Activated T-cell treated with anti-CD3 and anti-CD28 coated beads, Interleukin-2, amount 50 U/mL, for 24 hours (primary cell): ENCODE results near the gene PRR11.
A peak's percentile ranks its signal among the peaks of the same experiment; 100 is the strongest.
"Not testable (repeated sequence)": the region's sequence is repeated elsewhere in the genome, so short reads cannot be mapped to it uniquely, and the experiment has no call there.

Experiments used
- DNase-seq: peaks from one replicate; pipeline ENCODE4 v3.0.0-alpha.2; 2020
- H3K27ac Mint-ChIP-seq: 2 replicates; pipeline ENCODE4 v1.8.0; 2020; ENCODE audit warnings: mild to moderate bottlenecking, mixed read lengths
- H3K27me3 Mint-ChIP-seq: 2 replicates; pipeline ENCODE4 v1.8.0; 2020; ENCODE audit warnings: mixed read lengths
- H3K36me3 Mint-ChIP-seq: 2 replicates; pipeline ENCODE4 v1.8.0; 2020; ENCODE audit warnings: low read depth, mixed read lengths
- H3K4me1 Mint-ChIP-seq: 2 replicates; pipeline ENCODE4 v1.8.0; 2020; ENCODE audit warnings: low read depth, mixed read lengths
- H3K4me3 Mint-ChIP-seq: 2 replicates; pipeline ENCODE4 v1.8.0; 2020; ENCODE audit warnings: mild to moderate bottlenecking, moderate library complexity, mixed read lengths
- H3K9me3 Mint-ChIP-seq: 2 replicates; pipeline ENCODE4 v1.8.0; 2020; ENCODE audit warnings: mixed read lengths

Gene PRR11

DNA sequence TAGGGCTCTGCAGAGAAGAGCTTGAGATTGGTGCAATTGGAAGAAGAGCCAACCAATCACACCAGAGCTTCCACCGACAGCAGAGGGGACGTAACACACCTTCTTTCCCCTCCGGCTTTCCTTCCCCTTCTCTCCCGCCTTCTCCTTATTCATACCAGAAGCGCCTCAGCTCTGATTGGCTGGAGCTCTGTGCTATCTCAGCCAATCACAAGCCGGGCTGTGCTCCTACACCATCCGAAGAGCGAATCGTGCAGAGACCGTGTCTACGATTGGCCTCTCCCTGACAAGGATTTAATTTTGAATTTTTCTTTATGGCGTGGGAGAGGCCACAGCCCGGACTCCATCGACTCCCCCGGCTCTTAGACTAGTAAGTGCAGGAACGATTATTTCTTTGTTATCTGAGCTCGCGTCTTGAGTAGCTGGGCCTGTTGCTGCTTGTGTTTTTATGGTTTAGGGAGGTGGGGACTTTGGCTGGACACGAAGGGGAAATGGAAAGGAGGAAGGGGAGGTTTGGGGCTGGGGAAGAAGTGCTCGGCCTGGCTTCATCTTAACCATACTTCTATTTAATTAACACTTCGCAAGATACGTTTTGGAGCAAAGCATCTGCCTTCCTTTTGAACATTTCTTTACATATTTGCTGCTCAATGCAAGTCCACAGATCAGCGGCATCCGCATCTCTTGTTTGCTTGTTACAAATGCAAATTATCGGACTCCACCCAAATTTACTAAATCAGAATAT, at the start of gene PRR11:
Gene PRR11 (plus strand): TSS at position 308 of the 739 bp plus-strand sequence. CDS start 14,007 bp downstream, outside the sequence.
- Mint-ChIP-seq H3K9me3 (no peaks in the 10 kb centered on the region), H3K36me3 (peaks cover 10% of the 10 kb centered on the region), H3K27me3 (no peaks in the 10 kb centered on the region), H3K27ac (no peak within 1 kb of the TSS), H3K4me1 (peaks cover 32% of the 10 kb centered on the region), H3K4me3 (no peak within 1 kb of the TSS)
- DNase-seq, result peak; percentile 84

DNA sequence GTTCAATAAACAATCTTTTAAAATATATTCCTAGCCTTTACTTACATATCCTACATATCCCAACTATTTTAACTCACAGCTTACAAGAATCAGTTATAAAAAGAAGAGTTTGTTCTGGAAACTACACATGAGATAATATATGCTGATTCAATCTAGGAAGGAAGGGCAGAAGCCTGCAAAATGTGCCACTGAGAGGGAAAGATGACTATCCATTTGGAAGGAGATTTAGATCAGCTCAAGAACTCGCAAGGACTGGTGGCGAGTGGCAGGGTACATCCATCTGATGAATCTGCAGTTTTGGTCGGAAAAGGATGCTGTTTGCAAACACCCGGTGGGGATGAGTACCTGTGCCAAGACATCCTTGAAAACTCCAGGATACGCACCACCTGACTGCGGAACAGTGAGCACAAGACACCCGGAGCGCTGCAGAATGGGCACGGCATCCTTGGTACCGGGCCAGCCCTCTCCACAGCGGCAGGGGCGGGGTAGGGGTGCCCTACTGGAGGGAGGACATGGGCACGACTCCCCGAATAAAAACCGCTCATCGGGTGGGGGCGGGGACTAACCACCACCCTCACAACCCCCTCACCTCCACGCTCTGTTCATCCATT, 49.6 kb upstream of the PRR11 start:
- peak overlapping the region; percentile 96 for H3K27ac Mint-ChIP-seq
- peak; percentile 78 for DNase-seq
- H3K4me1 Mint-ChIP-seq, result peaks cover 56% of the 10 kb centered on the region

DNA sequence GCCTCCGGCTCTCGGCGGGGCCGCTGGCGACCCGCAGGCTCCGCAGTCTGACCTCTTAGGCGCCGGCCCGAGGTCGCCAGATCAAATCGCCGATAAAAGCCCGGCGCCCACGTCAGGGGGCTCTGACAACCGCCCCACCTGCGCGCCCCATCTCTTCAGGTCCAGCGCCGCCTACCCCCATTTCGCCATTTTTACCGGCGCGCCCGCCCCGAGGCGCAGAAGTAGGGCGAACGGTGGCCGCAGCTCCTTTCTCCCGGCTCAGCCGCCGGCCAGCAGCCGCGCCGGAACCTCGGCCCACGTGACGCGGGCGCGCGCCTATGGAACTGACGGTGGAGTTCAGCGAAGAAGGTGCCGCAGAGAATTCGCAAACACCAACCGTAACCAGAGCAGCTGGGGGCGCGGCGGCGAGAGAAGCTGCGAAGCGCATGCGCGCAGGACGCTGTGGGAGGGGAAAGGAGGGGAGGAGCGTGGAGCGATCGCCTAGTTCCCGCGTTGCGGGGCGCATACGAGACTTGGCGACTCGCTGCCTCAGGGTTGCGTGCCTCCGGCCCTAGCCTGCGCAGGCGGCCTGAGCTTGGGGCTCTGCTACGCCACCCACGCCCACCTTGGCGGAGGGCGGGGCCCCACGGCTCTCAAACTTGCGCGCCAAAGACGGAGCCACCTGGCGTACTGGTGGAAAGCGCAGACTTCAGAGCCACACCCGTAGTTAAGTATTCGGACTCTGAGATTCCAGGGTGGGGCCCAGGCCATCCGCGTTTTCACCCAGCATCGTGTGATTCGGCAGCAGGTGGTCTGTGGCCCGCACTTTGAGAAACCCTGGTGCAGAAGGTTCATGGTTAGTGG, 48.9 kb upstream of the PRR11 start, which contains the start of gene TRIM37:
Gene TRIM37 (minus strand): TSS at position 418 of the 843 bp plus-strand sequence. CDS start 419 bp downstream, outside the sequence.
- H3K27ac Mint-ChIP-seq, result peak within 1 kb of the TSS; percentile 96
- peaks cover 72% of the 10 kb centered on the region for H3K36me3 Mint-ChIP-seq
- DNase-seq, result peak; percentile 99
- peak within 1 kb of the TSS; percentile 98 for H3K4me3 Mint-ChIP-seq
- no peaks in the 10 kb centered on the region for H3K27me3 Mint-ChIP-seq
- H3K9me3 Mint-ChIP-seq, result no peaks in the 10 kb centered on the region
- H3K4me1 Mint-ChIP-seq, result peaks cover 55% of the 10 kb centered on the region

More for the DNA sequence above, 49.6 kb upstream of the PRR11 start:
- Mint-ChIP-seq H3K27me3 (no peaks in the 10 kb centered on the region), H3K36me3 (peaks cover 70% of the 10 kb centered on the region), H3K9me3 (no peaks in the 10 kb centered on the region), H3K4me3 (peak overlapping the region; percentile 98)

DNA sequence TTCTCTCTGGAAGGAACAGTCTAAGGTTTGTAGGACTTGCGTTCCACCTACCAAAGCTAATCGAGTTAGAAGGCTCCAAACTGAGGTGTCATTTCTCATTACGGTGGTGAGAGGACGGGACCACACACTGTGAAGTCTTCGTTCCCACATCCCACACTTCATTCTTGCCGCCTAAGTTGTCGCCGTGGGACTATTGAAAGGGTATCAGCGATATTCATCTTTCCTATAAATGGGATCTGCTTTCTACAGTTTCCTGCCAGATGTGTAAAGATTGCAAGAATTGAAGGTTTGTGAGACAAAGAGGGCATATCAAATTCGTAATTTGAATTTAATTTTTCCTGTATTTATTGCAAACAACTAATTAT, 48.3 kb upstream of the PRR11 start:
- Mint-ChIP-seq H3K36me3 (peaks cover 73% of the 10 kb centered on the region), H3K27ac (peak overlapping the region; percentile 96), H3K9me3 (no peaks in the 10 kb centered on the region), H3K4me3 (peak overlapping the region; percentile 98), H3K27me3 (no peaks in the 10 kb centered on the region), H3K4me1 (peaks cover 52% of the 10 kb centered on the region)
- no peak for DNase-seq

DNA sequence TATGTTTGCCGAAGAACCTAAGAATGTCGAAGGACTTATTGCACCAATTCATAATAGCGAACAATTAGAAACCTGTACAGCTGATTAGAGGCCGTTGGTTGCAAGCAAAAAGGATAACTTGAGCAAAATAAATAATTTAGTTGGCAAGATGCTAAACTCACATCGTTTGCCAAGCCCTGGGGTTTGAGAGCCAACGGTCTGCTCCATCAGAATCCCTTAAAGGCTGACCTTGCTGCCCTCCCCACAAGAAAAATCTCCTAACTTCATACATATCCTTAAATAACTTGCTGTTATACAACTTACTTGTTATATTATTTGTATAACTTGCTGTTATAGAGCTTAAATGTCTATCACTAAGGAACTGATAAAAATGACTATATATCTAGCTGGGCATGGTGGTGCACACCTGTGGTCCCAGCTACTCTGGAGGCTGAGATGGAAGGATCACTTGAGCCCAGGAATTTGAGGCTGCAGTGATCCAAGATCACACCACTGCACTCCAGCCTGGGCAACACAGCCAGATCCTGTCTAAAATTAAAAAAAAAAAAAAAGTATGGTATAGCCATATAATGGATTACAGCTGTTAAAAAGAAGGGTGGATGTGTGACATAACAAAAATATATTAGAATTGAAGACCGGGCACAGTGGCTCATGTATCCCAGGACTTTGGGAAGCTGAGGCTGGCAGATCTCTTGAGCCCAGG, 47.0 kb upstream of the PRR11 start:
- Mint-ChIP-seq H3K27ac (no peak overlapping the region), H3K27me3 (no peaks in the 10 kb centered on the region), H3K4me1 (peaks cover 45% of the 10 kb centered on the region), H3K36me3 (peaks cover 62% of the 10 kb centered on the region), H3K4me3 (peak overlapping the region; percentile 98), H3K9me3 (no peaks in the 10 kb centered on the region)
- DNase-seq, result no peak

DNA sequence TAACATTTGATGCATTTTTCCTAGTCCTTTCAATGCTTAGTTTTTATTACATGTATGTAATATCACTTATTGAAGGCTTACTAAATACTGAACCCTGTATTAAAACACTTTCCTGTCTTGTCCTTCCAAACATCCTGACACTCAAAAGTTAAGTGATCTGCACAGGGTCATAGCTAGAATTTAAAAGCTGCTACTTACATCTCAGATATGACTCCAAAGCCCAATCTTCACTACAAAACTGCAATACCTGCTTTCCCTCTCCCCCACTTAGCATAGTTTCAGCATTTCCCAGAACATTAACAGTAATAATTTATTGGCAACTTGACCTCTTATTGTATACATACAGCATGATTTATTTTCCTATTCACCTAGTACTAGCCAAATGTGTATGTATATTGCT, 44.6 kb upstream of the PRR11 start:
- peaks cover 26% of the 10 kb centered on the region for H3K4me1 Mint-ChIP-seq
- H3K36me3 Mint-ChIP-seq, result peaks cover 63% of the 10 kb centered on the region
- no peak for DNase-seq
- H3K9me3 Mint-ChIP-seq, result no peaks in the 10 kb centered on the region
- peak overlapping the region; percentile 27 for H3K27ac Mint-ChIP-seq
- no peaks in the 10 kb centered on the region for H3K27me3 Mint-ChIP-seq
- H3K4me3 Mint-ChIP-seq, result no peak overlapping the region

DNA sequence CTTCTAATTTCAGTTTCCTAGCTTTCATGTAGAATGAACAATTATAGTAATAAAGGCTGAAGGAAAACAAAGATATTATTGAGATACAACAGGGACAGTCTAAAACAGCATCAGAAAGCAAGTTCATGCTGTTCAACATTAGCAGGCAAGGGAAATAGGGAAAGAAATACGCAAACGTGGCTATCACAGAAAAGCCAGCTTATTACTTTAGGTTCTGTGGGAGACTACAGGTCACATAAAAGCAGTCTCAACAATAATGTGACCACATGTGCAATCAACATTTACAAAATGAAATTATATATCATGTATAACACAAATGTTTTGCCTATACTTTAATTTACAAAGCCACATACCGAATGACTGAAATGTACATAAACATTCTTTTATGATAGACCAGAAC, 44.0 kb upstream of the PRR11 start:
- Mint-ChIP-seq H3K9me3 (no peaks in the 10 kb centered on the region), H3K27me3 (no peaks in the 10 kb centered on the region), H3K27ac (peak overlapping the region; percentile 19), H3K36me3 (peaks cover 60% of the 10 kb centered on the region), H3K4me1 (peaks cover 26% of the 10 kb centered on the region), H3K4me3 (no peak overlapping the region)
- DNase-seq, result no peak

DNA sequence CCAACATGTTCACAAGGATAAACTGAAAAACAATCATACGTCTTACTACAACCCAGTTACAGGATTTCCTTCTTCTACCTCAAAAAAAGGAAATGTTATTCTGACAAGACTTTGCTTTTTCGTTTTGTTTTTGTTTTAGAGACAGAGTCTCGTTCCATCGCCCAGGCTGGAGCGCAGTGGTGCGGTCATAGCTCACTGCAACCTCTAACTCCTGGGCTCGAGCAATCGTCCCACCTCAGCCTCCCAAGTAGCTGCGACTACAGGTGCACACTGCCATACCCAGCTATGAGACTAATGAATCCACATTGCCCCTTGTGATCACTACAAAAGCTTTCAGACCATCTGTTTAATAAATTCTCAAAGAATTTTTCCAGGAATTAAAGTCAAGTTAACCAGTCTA, 40.1 kb upstream of the PRR11 start:
- Mint-ChIP-seq H3K4me3 (no peak overlapping the region), H3K27ac (no peak overlapping the region), H3K4me1 (peaks cover 4% of the 10 kb centered on the region), H3K9me3 (no peaks in the 10 kb centered on the region), H3K27me3 (no peaks in the 10 kb centered on the region), H3K36me3 (peaks cover 61% of the 10 kb centered on the region)
- DNase-seq, result no peak

DNA sequence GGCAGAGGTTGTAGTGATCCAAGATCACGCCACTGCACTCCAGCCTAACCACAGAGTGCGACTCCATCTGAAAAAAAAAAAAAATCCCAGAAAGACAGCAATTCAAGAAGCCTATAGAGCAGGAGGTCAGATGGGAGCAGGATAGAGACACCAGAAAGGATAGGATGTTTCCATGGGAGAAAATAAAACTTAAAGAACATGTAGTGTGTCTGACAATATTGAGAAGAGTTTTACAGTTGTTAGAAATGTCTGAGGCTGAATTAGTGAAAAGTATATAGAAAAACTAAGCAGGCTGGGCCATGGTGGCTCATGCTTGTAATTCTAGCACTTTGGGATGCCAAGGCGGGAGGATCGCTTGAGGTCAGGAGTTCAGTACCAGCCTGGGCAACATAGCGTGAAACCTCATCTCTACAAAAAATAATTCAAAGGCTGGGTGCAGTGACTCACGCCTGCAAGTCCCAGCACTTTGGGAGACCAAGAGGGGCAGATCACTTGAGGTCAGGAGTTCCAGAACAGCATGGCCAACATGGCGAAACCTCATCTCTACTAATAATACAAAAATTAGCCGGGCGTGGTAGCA, 33.6 kb upstream of the PRR11 start:
- peaks cover 64% of the 10 kb centered on the region for H3K36me3 Mint-ChIP-seq
- no peaks in the 10 kb centered on the region for H3K9me3 Mint-ChIP-seq
- H3K27ac Mint-ChIP-seq, result no peak overlapping the region
- H3K27me3 Mint-ChIP-seq, result no peaks in the 10 kb centered on the region
- peaks cover 7% of the 10 kb centered on the region for H3K4me1 Mint-ChIP-seq
- no peak overlapping the region for H3K4me3 Mint-ChIP-seq
- DNase-seq, result no peak

DNA sequence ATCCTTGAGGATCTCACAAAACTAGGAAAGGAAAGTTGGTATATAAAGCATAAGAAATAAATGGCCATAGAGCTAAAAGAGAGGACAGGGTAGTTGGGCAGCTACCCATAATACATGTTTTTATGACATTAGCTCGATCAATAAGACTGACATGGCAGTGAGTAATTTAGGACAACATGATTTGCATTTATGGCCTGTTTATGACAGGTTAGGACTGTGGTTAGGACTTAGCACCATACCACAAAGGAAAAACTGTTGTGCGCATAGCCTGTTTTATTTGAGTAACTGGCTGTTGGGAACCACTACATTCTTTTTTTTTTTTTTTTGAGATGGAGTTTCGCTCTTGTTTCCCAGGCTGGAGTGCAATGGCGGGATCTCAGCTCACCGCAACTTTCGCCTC, 30.9 kb upstream of the PRR11 start:
- no peaks in the 10 kb centered on the region for H3K9me3 Mint-ChIP-seq
- peaks cover 9% of the 10 kb centered on the region for H3K4me1 Mint-ChIP-seq
- no peak overlapping the region for H3K4me3 Mint-ChIP-seq
- H3K27me3 Mint-ChIP-seq, result no peaks in the 10 kb centered on the region
- no peak for DNase-seq
- peaks cover 64% of the 10 kb centered on the region for H3K36me3 Mint-ChIP-seq
- no peak overlapping the region for H3K27ac Mint-ChIP-seq

DNA sequence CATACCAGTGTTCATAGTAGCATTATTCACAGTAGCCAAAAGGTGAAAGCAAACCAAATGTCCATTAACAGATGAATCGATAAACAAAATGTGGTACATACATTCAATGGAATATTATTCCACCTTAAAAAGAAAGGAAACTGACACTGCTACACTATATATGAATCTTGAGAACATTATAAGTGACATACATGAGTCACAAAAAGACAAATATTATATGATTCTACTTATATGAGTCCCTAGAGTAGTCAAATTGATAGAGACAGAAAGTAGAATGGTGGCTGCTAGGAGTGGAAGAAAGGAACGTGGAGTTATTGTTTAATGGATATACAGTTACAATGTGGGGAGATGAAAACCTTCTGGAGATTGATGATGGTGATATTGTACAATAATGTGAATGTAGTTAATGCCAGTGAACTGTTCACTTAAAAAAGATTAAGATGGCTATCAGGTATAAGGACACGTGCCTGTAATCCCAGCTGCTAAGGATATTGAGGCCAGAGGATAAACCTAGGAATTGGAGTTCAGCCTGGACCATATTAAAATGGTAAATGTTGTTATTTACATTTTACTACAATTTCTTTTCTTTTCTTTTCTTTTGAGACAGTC, 28.6 kb upstream of the PRR11 start:
- Mint-ChIP-seq H3K4me1 (peaks cover 10% of the 10 kb centered on the region), H3K4me3 (no peak overlapping the region), H3K9me3 (no peaks in the 10 kb centered on the region), H3K27me3 (no peaks in the 10 kb centered on the region), H3K36me3 (peaks cover 56% of the 10 kb centered on the region), H3K27ac (peak overlapping the region; percentile 16)
- no peak for DNase-seq

DNA sequence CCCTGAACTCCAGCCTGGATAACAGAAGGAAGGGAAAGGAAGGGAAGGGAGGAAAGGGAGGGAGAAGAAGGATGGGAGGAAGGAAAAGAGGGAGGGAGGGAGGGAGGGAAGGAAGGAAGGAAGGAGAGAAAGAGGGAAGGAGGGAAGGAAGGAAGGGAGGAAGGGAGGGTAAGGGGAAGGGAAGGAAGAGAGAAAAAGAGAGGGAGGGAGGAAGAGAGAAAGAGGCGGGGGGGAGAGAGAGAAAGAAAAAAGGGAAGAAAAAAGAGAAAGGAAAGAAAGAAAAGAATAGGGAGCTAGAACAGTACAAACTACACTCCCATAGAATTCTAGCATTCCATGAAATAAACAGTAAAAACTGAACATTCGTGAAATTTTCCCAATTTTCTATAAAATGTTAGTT, 25.7 kb upstream of the PRR11 start:
- Mint-ChIP-seq H3K4me1 (peaks cover 12% of the 10 kb centered on the region), H3K27ac (no peak overlapping the region), H3K4me3 (no peak overlapping the region), H3K9me3 (no peaks in the 10 kb centered on the region), H3K27me3 (no peaks in the 10 kb centered on the region), H3K36me3 (peaks cover 40% of the 10 kb centered on the region)
- no peak for DNase-seq

DNA sequence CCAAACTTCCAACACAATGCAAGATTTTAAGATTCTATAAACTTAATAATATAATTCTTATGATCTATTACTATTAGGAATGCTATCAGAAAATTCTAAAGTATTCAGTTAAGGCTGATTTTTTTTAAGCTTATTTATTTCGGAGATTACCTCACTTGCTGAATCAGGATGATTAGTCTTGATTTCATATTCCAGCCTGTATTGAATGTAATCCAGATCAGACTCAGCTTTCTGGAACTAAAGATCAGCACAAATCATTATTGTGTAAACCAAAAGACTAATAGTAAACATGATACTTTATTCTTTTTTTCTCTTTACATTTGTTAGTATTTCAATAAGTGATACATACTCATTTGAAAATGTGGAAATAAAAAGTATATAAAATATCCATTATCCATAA, 24.4 kb upstream of the PRR11 start:
- Mint-ChIP-seq H3K27ac (no peak overlapping the region), H3K9me3 (no peaks in the 10 kb centered on the region), H3K36me3 (peaks cover 34% of the 10 kb centered on the region), H3K27me3 (no peaks in the 10 kb centered on the region), H3K4me1 (peaks cover 12% of the 10 kb centered on the region), H3K4me3 (no peak overlapping the region)
- DNase-seq, result no peak

DNA sequence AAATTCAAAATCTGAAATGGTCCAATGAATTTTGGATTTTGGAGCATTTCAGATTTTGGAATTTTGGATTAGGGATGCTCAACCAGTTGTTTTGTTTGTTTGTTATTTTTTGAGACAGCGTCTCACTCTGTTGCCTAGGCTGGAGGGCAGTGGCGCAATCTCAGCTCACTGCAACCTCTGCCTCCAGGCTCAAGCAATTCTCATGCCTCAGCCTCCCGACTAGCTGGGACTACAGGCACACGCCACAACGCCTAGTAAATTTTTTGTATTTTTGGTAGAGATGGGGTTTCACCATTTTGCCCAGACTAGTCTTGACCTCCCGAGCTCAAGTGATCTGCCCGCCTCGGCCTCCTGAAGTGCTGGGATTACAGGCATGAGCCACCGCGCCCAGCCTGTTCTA, 17.2 kb upstream of the PRR11 start:
- H3K9me3 Mint-ChIP-seq, H3K4me1 Mint-ChIP-seq, DNase-seq, H3K27me3 Mint-ChIP-seq, H3K27ac Mint-ChIP-seq, H3K4me3 Mint-ChIP-seq, H3K36me3 Mint-ChIP-seq: not testable (repeated sequence)
